Measurements from ENCODE around the gene LRBA. TPM values are rescaled to one million over a fixed set of nuclear protein-coding genes. Genes with fewer than 3 reads are reported as not detected.

LRBA gene
- total RNA-seq, 2 donors from 2014 or later: 50.1 to 59.9 TPM

- no peaks in the 10 kb centered on the region for H3K4me1 ChIP-seq
- intact Hi-C loops (cut with DNase I): no loop called here
- no peak overlapping the region for H3K4me3 ChIP-seq
- WGBS, 2 donors: 78 to 86% methylated on average over 8 of the region's 8 CpGs
- no peak overlapping the region for H3K27ac ChIP-seq
- DNase-seq: no peak
- H3K36me3 ChIP-seq (replicated peaks in 1 of 2; ENCODE audit: insufficient read depth in 1 of 2, low read depth in 2 of 2): no peaks in the 10 kb centered on the region
- H3K9me3 ChIP-seq: no peaks in the 10 kb centered on the region
- TF ChIP-seq CTCF (IDR thresholded peaks at IDR 0.05) (no peak), POLR2A (IDR thresholded peaks at IDR 0.05) (no peak)
- no peak for ATAC-seq
- no peaks in the 10 kb centered on the region for H3K27me3 ChIP-seq
Measured at GRCh38 chr4:150259861-150260567, 755.1 kb downstream of the LRBA start.

GRCh38 chr4:150258569-150258968 is 756.5 kb downstream of the LRBA start:
- no peak overlapping the region for H3K4me3 ChIP-seq
- no peak for DNase-seq
- TF ChIP-seq POLR2A (IDR thresholded peaks at IDR 0.05) (no peak), CTCF (IDR thresholded peaks at IDR 0.05) (no peak)
- ATAC-seq: no peak
- H3K27me3 ChIP-seq: no peaks in the 10 kb centered on the region
- H3K9me3 ChIP-seq: no peaks in the 10 kb centered on the region
- intact Hi-C loops (cut with DNase I): no loop called here
- H3K27ac ChIP-seq: no peak overlapping the region
- H3K4me1 ChIP-seq: no peaks in the 10 kb centered on the region
- no peaks in the 10 kb centered on the region for H3K36me3 ChIP-seq (replicated peaks in 1 of 2; ENCODE audit: insufficient read depth in 1 of 2, low read depth in 2 of 2)
- 89 to 96% methylated on average over 6 of the region's 6 CpGs for WGBS, 2 donors

- no peak overlapping the region for H3K27ac ChIP-seq
- no peak overlapping the region for H3K4me3 ChIP-seq
- TF ChIP-seq POLR2A (IDR thresholded peaks at IDR 0.05): no peak
- no peak for TF ChIP-seq CTCF (IDR thresholded peaks at IDR 0.05)
- WGBS, 2 donors: 86 to 91% methylated on average over 25 of the region's 25 CpGs
- H3K9me3 ChIP-seq: no peaks in the 10 kb centered on the region
- no peak for DNase-seq
- H3K36me3 ChIP-seq (replicated peaks in 1 of 2; ENCODE audit: insufficient read depth in 1 of 2, low read depth in 2 of 2): no peaks in the 10 kb centered on the region
- no peaks in the 10 kb centered on the region for H3K4me1 ChIP-seq
- intact Hi-C loops (cut with DNase I): no loop called here
- H3K27me3 ChIP-seq: no peaks in the 10 kb centered on the region
- ATAC-seq: no peak
Measured at GRCh38 chr4:150256841-150257730, 758.0 kb downstream of the LRBA start.

- ATAC-seq (peak; percentile 35), DNase-seq (no peak)
- TF ChIP-seq POLR2A (IDR thresholded peaks at IDR 0.05) (no peak), CTCF (IDR thresholded peaks at IDR 0.05) (no peak)
- intact Hi-C loops (cut with DNase I): no loop called here
- no peak overlapping the region for H3K4me3 ChIP-seq
- no peak overlapping the region for H3K27ac ChIP-seq
- H3K36me3 ChIP-seq (replicated peaks in 1 of 2; ENCODE audit: insufficient read depth in 1 of 2, low read depth in 2 of 2): no peaks in the 10 kb centered on the region
- no peaks in the 10 kb centered on the region for H3K4me1 ChIP-seq
- 90 to 93% methylated on average over 10 to 23 of the region's 23 CpGs for WGBS, 2 donors
- no peaks in the 10 kb centered on the region for H3K9me3 ChIP-seq
- H3K27me3 ChIP-seq: no peaks in the 10 kb centered on the region
Measured at GRCh38 chr4:150256225-150256620, 758.9 kb downstream of the LRBA start.

All from body of pancreas (tissue), 4 donors.